Measurements from ENCODE around the gene HOXA7. TPM values are rescaled to one million over a fixed set of nuclear protein-coding genes. Genes with fewer than 3 reads are reported as not detected.

Gene HOXA7
- total and polyA plus RNA-seq, 2 donors (not counting 1 experiment from before 2014, with no cell fraction given), result 0.37 TPM; not detected in 1

DNA sequence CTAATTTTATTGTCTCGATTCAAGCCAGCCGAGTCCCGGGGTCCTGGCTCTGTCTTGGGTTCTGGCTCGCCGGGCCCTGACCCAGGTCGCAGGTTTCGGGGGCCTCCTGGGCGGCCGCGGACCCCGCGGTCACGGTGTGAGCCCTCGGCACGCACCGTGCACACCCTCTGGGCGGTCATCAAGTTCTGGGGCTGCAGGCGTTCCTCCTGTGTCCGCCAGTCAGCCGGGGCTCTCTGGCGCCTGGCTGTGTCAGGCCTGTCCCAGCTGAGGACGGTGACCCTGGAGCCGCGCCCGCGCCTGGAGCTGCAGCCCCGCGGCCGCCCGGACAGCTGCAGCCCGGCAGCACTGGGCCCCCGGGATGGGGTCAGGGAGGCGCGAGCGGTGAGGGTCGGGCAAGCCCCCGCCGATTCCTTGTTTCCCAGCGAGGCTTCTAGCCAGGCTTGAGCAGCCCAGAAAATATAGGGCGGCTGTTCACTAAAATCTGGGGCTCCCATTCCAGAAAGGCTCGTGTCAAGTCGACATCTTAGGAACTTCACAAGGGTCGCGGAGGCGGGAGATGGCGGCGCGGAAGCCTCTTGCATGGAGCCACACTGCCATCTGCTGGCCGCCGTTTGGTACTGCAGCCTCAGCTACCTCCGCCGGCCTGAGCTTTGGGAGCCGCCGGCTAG is 4.2 kb upstream of the HOXA7 start:
- Histone ChIP-seq H2AFZ (ENCODE audit: insufficient read depth, low read depth, low read length, poor library complexity, severe bottlenecking) (peak overlapping the region; percentile 92), H3K9me3 (ENCODE audit: control extremely low read depth in 1 of 3, control insufficient read depth in 2 of 3, insufficient read depth in 1 of 3, low read length in 2 of 3) (peaks cover 0 to 76% (median 12%) of the 10 kb centered on the region in 3 donors), H4K20me1 (ENCODE audit: control insufficient read depth, insufficient read depth, low read length, poor library complexity, severe bottlenecking) (peaks cover under 1% of the 10 kb centered on the region), H3K4me2 (replicated peaks; ENCODE audit: low read depth, low read length, poor library complexity, severe bottlenecking) (peak overlapping the region; percentile 99), H3K79me2 (ENCODE audit: control insufficient read depth, insufficient read depth, low read length) (no peaks in the 10 kb centered on the region), H3K36me3 (replicated peaks in 1 of 2; ENCODE audit: control extremely low read depth in 1 of 2, control insufficient read depth in 1 of 2, extremely low read depth in 1 of 2, insufficient read depth in 2 of 2, low read length in 1 of 2) (no peaks in the 10 kb centered on the region), H3K4me1 (ENCODE audit: control insufficient read depth in 2 of 2, insufficient read depth in 2 of 2, low read length in 2 of 2) (peaks cover 49 to 57% of the 10 kb centered on the region in 2 donors), H3K4me3 (ENCODE audit: control extremely low read depth in 1 of 5, extremely low read depth in 1 of 5, insufficient read depth in 1 of 5, low read depth in 2 of 5, low read length in 4 of 5) (peak overlapping the region; percentile 24 to 76 (median 62)), H3K9ac (ENCODE audit: low read length) (peak overlapping the region; percentile 74), H3K27ac (ENCODE audit: low read length in 2 of 2) (no peak overlapping the region), H3K27me3 (replicated peaks in 1 of 4; ENCODE audit: control extremely low read depth in 1 of 4, control insufficient read depth in 3 of 4, insufficient read depth in 4 of 4, low read length in 3 of 4) (peaks cover 1 to 88% (median 75%) of the 10 kb centered on the region in 4 experiments)
- Mint-ChIP-seq H3K4me3 (peak overlapping the region; percentile 86), H3K4me1 (peaks cover 38% of the 10 kb centered on the region), H3K27me3 (peaks cover 70% of the 10 kb centered on the region), H3K27ac (peak overlapping the region; percentile 67), H3K9me3 (ENCODE audit: insufficient read depth) (no peaks in the 10 kb centered on the region)
- DNase-seq (peak; percentile 91), ATAC-seq (ENCODE audit: low read depth) (peak; percentile 84)
- TF ChIP-seq, protein P1, sequence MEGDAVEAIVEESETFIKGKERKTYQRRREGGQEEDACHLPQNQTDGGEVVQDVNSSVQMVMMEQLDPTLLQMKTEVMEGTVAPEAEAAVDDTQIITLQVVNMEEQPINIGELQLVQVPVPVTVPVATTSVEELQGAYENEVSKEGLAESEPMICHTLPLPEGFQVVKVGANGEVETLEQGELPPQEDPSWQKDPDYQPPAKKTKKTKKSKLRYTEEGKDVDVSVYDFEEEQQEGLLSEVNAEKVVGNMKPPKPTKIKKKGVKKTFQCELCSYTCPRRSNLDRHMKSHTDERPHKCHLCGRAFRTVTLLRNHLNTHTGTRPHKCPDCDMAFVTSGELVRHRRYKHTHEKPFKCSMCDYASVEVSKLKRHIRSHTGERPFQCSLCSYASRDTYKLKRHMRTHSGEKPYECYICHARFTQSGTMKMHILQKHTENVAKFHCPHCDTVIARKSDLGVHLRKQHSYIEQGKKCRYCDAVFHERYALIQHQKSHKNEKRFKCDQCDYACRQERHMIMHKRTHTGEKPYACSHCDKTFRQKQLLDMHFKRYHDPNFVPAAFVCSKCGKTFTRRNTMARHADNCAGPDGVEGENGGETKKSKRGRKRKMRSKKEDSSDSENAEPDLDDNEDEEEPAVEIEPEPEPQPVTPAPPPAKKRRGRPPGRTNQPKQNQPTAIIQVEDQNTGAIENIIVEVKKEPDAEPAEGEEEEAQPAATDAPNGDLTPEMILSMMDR (IDR thresholded peaks at IDR 0.05), result peak; percentile 100
- no peak for TF ChIP-seq EZH2 (IDR thresholded peaks at IDR 0.05; ENCODE audit: borderline replicate concordance, insufficient read depth, low read depth, low read length, poor library complexity, severe bottlenecking)
- WGBS (ENCODE audit: insufficient coverage), result under 1% methylated on average over 54 of the region's 54 CpGs
- ChIA-PET CTCF (interaction anchor here (0.6 to 4.0 kb wide), 53 partner anchors 10 to 1664 kb away, joined by 3 to 122 read pairs (median 5); partner anchors contain the start of genes EVX1, HOXA11, HOXA13 and HOXA3), POLR2A (interaction anchor here (0.7 kb wide), 1 partner anchor 1004 kb away, joined by 3 read pairs; no protein-coding TSS in a partner anchor)
- intact Hi-C loops (cut with micrococcal nuclease), result loop anchor here (1.0 to 10.0 kb wide), 9 partner anchors 40 to 1083 kb away; partner anchors contain the start of gene HOXA13

DNA sequence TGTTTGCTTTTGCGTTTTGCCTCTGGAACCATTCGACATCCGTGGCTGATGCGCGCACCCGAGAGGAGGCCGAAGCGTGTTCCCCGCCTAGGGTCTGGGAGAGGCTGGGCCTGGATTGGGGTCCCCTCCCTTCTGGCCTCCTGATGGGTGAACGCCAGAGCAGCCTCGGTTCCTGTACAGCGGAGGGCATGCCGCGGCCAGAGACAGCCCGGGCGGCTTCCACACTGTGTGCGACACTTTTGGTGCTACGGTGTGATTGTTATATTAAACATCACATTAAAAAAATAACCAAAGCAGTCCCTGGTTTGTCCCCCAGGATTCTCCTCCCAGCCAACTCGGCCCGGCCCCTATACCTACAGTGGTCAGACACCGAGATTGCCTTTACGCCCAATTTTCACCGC is 3.7 kb upstream of the HOXA7 start:
- POLR2A ChIA-PET, result no interaction called here
- no peak for ATAC-seq (ENCODE audit: low read depth)

More for the DNA sequence above, 3.7 kb upstream of the HOXA7 start:
- TF ChIP-seq, protein P1 (IDR thresholded peaks at IDR 0.05), result no peak
- TF ChIP-seq EZH2 (IDR thresholded peaks at IDR 0.05; ENCODE audit: borderline replicate concordance, insufficient read depth, low read depth, low read length, poor library complexity, severe bottlenecking), result peak; percentile 13
- Histone ChIP-seq H3K79me2 (ENCODE audit: control insufficient read depth, insufficient read depth, low read length) (no peaks in the 10 kb centered on the region), H2AFZ (ENCODE audit: insufficient read depth, low read depth, low read length, poor library complexity, severe bottlenecking) (peak overlapping the region; percentile 92), H3K36me3 (replicated peaks in 1 of 2; ENCODE audit: control extremely low read depth in 1 of 2, control insufficient read depth in 1 of 2, extremely low read depth in 1 of 2, insufficient read depth in 2 of 2, low read length in 1 of 2) (no peaks in the 10 kb centered on the region), H3K4me2 (replicated peaks; ENCODE audit: low read depth, low read length, poor library complexity, severe bottlenecking) (peak overlapping the region; percentile 99), H4K20me1 (ENCODE audit: control insufficient read depth, insufficient read depth, low read length, poor library complexity, severe bottlenecking) (no peaks in the 10 kb centered on the region), H3K9ac (ENCODE audit: low read length) (peak overlapping the region; percentile 74), H3K4me1 (ENCODE audit: control insufficient read depth in 2 of 2, insufficient read depth in 2 of 2, low read length in 2 of 2) (peaks cover 49 to 60% of the 10 kb centered on the region in 2 donors), H3K9me3 (ENCODE audit: control extremely low read depth in 1 of 3, control insufficient read depth in 2 of 3, insufficient read depth in 1 of 3, low read length in 2 of 3) (peaks cover 0 to 76% (median 12%) of the 10 kb centered on the region in 3 donors), H3K27ac (ENCODE audit: low read length in 2 of 2) (no peak overlapping the region), H3K4me3 (ENCODE audit: control extremely low read depth in 1 of 5, extremely low read depth in 1 of 5, insufficient read depth in 1 of 5, low read depth in 2 of 5, low read length in 4 of 5) (peak overlapping the region in 4 of 5 experiments; percentile 44 to 76 (median 65)), H3K27me3 (replicated peaks in 1 of 4; ENCODE audit: control extremely low read depth in 1 of 4, control insufficient read depth in 3 of 4, insufficient read depth in 4 of 4, low read length in 3 of 4) (peaks cover 1 to 88% (median 77%) of the 10 kb centered on the region in 4 experiments)
- no peak overlapping the region for H3K27ac Mint-ChIP-seq
- intact Hi-C loops (cut with micrococcal nuclease), result loop anchor here (2.0 to 10.0 kb wide), 4 partner anchors 41 to 1083 kb away; partner anchors contain the start of gene HOXA13
- H3K9me3 Mint-ChIP-seq (ENCODE audit: insufficient read depth), result no peaks in the 10 kb centered on the region
- peaks cover 37% of the 10 kb centered on the region for H3K4me1 Mint-ChIP-seq
- peak; percentile 68 for DNase-seq
- 4% methylated on average over 14 of the region's 23 CpGs for WGBS (ENCODE audit: insufficient coverage)
- peaks cover 72% of the 10 kb centered on the region for H3K27me3 Mint-ChIP-seq
- CTCF ChIA-PET, result interaction anchor here (0.9 to 4.0 kb wide), 27 partner anchors 10 to 1304 kb away, joined by 3 to 122 read pairs (median 7); partner anchors contain the start of genes HOXA10, HOXA11, HOXA3 and HOXA4
- peak overlapping the region; percentile 86 for H3K4me3 Mint-ChIP-seq

Measured in B cell (primary cell).